NCI-H748 (cell line): ENCODE results near the gene LIN9.
"Not testable (repeated sequence)": the region's sequence is repeated elsewhere in the genome, so short reads cannot be mapped to it uniquely, and the experiment has no call there.

Experiments used
- DNase-seq: peaks from one replicate; lab custom pipeline; 2025; ENCODE audit not compliant: unreplicated experiment; lab: John Stamatoyannopoulos, UW

LIN9 gene

GRCh38 chr1:226276077-226276682 lies 32.8 kb downstream of the LIN9 start:
- no peak for DNase-seq

- no peak for DNase-seq
These were observed 34.8 kb downstream of the LIN9 start for GRCh38 chr1:226274138-226274537.

- DNase-seq = peak; percentile 42
These were observed 36.6 kb downstream of the LIN9 start for GRCh38 chr1:226272233-226272902.

GRCh38 chr1:226268421-226269124 lies 40.4 kb downstream of the LIN9 start:
- no peak for DNase-seq

GRCh38 chr1:226261818-226262217 lies 47.1 kb downstream of the LIN9 start:
- DNase-seq = no peak

GRCh38 chr1:226255380-226255779 lies 53.6 kb downstream of the LIN9 start:
- no peak for DNase-seq

- no peak for DNase-seq
These were observed 55.0 kb downstream of the LIN9 start for GRCh38 chr1:226253933-226254332.

- not testable (repeated sequence) for DNase-seq
These were observed 56.1 kb downstream of the LIN9 start for GRCh38 chr1:226252841-226253240.

- DNase-seq = no peak
These were observed 58.5 kb downstream of the LIN9 start for GRCh38 chr1:226250511-226250910.

GRCh38 chr1:226248796-226249195 lies 60.2 kb downstream of the LIN9 start:
- no peak for DNase-seq

GRCh38 chr1:226248091-226248490 lies 60.9 kb downstream of the LIN9 start:
- DNase-seq = no peak

- no peak for DNase-seq
These were observed 69.5 kb downstream of the LIN9 start for GRCh38 chr1:226239421-226239820.

GRCh38 chr1:226236826-226237225 lies 72.1 kb downstream of the LIN9 start:
- no peak for DNase-seq

- DNase-seq = no peak
These were observed 75.2 kb downstream of the LIN9 start for GRCh38 chr1:226233806-226234205.

GRCh38 chr1:226233293-226233692 lies 75.7 kb downstream of the LIN9 start:
- DNase-seq = no peak

- no peak for DNase-seq
These were observed 82.4 kb downstream of the LIN9 start for GRCh38 chr1:226226601-226227000.

- peak; percentile 47 for DNase-seq
These were observed 85.1 kb downstream of the LIN9 start for GRCh38 chr1:226223786-226224244.

- peak; percentile 31 for DNase-seq
These were observed 85.7 kb downstream of the LIN9 start, which contains the start of gene MIXL1 for GRCh38 chr1:226223157-226223785. TSS of gene MIXL1 (plus strand) at chr1:226223664. CDS start at chr1:226223682, 18 bp downstream.

GRCh38 chr1:226222686-226223085 lies 86.3 kb downstream of the LIN9 start:
- no peak for DNase-seq

GRCh38 chr1:226220473-226221189 lies 88.3 kb downstream of the LIN9 start:
- DNase-seq = no peak

- no peak for DNase-seq
These were observed 91.7 kb downstream of the LIN9 start for GRCh38 chr1:226217273-226217672.
